Hepatocyte (in vitro differentiated cells): Measurements from ENCODE around the gene ZNF138. TPM values are rescaled to one million over a fixed set of nuclear protein-coding genes. Genes with fewer than 3 reads are reported as not detected.

Experiments
- DNase-seq: peaks from one replicate; pipeline ENCODE4 v3.0.0-alpha.2; 2016; ENCODE audit warnings: low spot score
- H2AFZ ChIP-seq: fragments of 200-600 bp; sonication (generic); 2 replicates; pipeline ENCODE4 v1.6.0; 2016; ENCODE audit warnings: antibody characterized with exemption, mild to moderate bottlenecking
- H3K27ac ChIP-seq: fragments of 200-600 bp; sonication (generic); 2 replicates; pipeline ENCODE4 v1.5.1; 2016; ENCODE audit warnings: mild to moderate bottlenecking
- H3K27me3 ChIP-seq: fragments of 200-600 bp; sonication (generic); 2 replicates; pipeline ENCODE4 v1.6.1; 2016
- H3K36me3 ChIP-seq: fragments of 200-600 bp; sonication (generic); replicated peaks from 2 replicates; pipeline ENCODE4 v1.5.1; 2016; ENCODE audit warnings: low read depth; ENCODE audit not compliant: insufficient read depth
- H3K4me1 ChIP-seq: fragments of 200-600 bp; sonication (generic); 2 replicates; pipeline ENCODE4 v1.5.1; 2016; ENCODE audit warnings: mild to moderate bottlenecking, moderate library complexity; ENCODE audit not compliant: insufficient read depth
- H3K4me2 ChIP-seq: fragments of 200-600 bp; sonication (generic); 2 replicates; pipeline ENCODE4 v1.6.0; 2016
- H3K4me3 ChIP-seq: fragments of 200-600 bp; sonication (generic); 2 replicates; pipeline ENCODE4 v1.5.1; 2016; ENCODE audit warnings: mild to moderate bottlenecking
- H3K79me2 ChIP-seq: fragments of 200-600 bp; sonication (generic); 2 replicates; pipeline ENCODE4 v1.6.0; 2017; ENCODE audit warnings: mild to moderate bottlenecking
- H3K9me2 ChIP-seq: fragments of 200-600 bp; sonication (generic); replicated peaks from 2 replicates; pipeline ENCODE4 v1.6.0; 2017; ENCODE audit warnings: mild to moderate bottlenecking; ENCODE audit not compliant: insufficient read depth
- H3K9me3 ChIP-seq: fragments of 200-600 bp; sonication (generic); 2 replicates; pipeline ENCODE4 v1.5.1; 2016; ENCODE audit warnings: low read depth, mild to moderate bottlenecking
- H4K20me1 ChIP-seq: fragments of 200-600 bp; sonication (generic); 2 replicates; pipeline ENCODE4 v1.6.0; 2016; ENCODE audit warnings: mild to moderate bottlenecking; ENCODE audit not compliant: insufficient read depth, poor library complexity, severe bottlenecking
- EZH2 ChIP-seq: fragments of 200-600 bp; sonication (generic); IDR thresholded peaks from 2 replicates; pipeline ENCODE4 v1.6.1; 2016; ENCODE audit warnings: antibody characterized with exemption, mild to moderate bottlenecking, borderline replicate concordance
- EZH2phosphoT487 ChIP-seq: fragments of 200-600 bp; sonication (generic); IDR thresholded peaks from one replicate; pipeline ENCODE4 v1.6.1; 2018; ENCODE audit warnings: antibody characterized with exemption, mild to moderate bottlenecking, low read depth, moderate library complexity; ENCODE audit not compliant: unreplicated experiment, severe bottlenecking
- WGBS: methylation state at CpG from one replicate; pipeline ENCODE4 v1.1.6; 2016; ENCODE audit warnings: low lambda C conversion rate; ENCODE audit errors: missing lambda C conversion rate; 5-methylcytosine and 5-hydroxymethylcytosine counted together
- polyA plus RNA-seq: library from polyadenylated mRNA; unstranded; fragments of >200 nt; fragmentation: Nextera tagmentation; extraction: Ambion mirVana; gene quantifications from 2 replicates; pipeline ENCODE4 v1.2.1, GENCODE V29; 2016
- total RNA-seq: library from RNA; depleted of rRNA; stranded (reverse); fragments of >200 nt; gene quantifications from 2 replicates; pipeline ENCODE4 v1.2.3, GENCODE V29; 2014
- TF ChIP-seq, protein P1 (sequence below): fragments of 200-600 bp; sonication (generic); IDR thresholded peaks from 2 replicates; pipeline ENCODE4 v1.5.1; 2016; ENCODE audit warnings: antibody characterized with exemption, mild to moderate bottlenecking; ENCODE audit not compliant: poor library complexity

The ZNF138 gene
- total and polyA plus RNA-seq, 2 experiments from 2014 or later: 3.8 to 9.6 TPM

DNA sequence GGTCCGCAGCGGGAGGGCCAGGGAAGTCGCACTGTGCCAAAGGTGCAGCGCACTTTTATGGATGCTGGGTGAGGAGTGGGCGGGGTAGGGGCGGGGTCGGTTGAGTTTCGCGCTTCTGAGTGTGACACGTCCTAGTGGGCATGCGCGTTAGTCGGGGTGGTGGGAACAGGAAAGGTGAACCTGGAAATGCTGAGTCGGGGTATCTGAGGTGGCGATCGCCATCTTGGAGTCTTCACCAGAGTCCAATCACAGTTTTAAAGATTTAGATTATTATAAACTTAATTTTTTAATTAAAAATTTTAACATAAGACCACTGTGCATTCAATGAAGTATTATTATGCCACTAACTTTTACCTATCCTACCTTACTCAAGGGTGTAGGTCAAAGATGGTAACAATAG lies 45.7 kb downstream of the ZNF138 start:
- no peak for DNase-seq
- Histone ChIP-seq H3K36me3 (no peaks in the 10 kb centered on the region), H3K9me3 (no peaks in the 10 kb centered on the region), H3K4me1 (no peaks in the 10 kb centered on the region), H4K20me1 (no peaks in the 10 kb centered on the region), H3K79me2 (no peaks in the 10 kb centered on the region), H3K4me3 (no peak overlapping the region), H3K27ac (no peak overlapping the region), H3K4me2 (no peak overlapping the region), H3K9me2 (no peaks in the 10 kb centered on the region), H3K27me3 (no peaks in the 10 kb centered on the region), H2AFZ (no peak overlapping the region)
- TF ChIP-seq, protein P1, sequence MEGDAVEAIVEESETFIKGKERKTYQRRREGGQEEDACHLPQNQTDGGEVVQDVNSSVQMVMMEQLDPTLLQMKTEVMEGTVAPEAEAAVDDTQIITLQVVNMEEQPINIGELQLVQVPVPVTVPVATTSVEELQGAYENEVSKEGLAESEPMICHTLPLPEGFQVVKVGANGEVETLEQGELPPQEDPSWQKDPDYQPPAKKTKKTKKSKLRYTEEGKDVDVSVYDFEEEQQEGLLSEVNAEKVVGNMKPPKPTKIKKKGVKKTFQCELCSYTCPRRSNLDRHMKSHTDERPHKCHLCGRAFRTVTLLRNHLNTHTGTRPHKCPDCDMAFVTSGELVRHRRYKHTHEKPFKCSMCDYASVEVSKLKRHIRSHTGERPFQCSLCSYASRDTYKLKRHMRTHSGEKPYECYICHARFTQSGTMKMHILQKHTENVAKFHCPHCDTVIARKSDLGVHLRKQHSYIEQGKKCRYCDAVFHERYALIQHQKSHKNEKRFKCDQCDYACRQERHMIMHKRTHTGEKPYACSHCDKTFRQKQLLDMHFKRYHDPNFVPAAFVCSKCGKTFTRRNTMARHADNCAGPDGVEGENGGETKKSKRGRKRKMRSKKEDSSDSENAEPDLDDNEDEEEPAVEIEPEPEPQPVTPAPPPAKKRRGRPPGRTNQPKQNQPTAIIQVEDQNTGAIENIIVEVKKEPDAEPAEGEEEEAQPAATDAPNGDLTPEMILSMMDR: no peak
- TF ChIP-seq EZH2phosphoT487 (no peak), EZH2 (no peak)
- 91% methylated on average over 14 of the region's 16 CpGs for WGBS

DNA sequence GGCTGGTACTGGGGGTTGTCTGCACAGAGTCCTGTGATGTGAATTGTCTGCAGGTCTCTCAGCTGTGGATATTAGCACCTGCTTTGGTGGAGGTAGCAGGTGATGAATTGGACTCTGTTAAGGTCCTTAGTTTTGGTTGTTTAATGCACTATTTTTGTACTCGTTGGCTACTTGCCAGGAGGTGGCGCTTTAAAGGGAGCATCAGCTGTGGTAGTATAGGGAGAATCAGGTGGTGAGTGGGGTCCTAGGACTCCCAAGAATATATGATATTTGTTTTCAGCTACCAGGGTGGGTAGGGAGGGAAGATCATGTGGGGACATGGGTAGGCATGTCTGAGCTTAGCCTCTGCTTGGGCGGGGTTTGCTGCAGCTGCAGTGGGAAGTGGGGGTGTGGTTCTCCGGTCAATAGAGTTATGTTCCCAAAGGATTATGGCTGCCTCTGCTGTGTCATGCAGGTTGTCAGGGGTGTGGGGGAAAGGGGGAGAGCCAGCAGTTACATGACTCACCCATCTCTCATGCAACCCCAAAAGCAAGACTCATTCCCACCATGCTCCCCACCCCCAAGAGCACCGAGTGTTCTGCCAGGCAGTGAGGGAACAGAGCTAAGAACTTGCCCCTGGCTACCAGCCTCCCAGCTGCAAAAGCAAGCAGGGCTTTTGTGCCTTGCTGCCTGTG lies 55.2 kb downstream of the ZNF138 start:
- 87% methylated on average over 5 of the region's 5 CpGs for WGBS
- H3K4me3 ChIP-seq: no peak overlapping the region
- H3K9me3 ChIP-seq: no peaks in the 10 kb centered on the region
- no peak for DNase-seq
- no peaks in the 10 kb centered on the region for H3K27me3 ChIP-seq
- H3K4me1 ChIP-seq: no peaks in the 10 kb centered on the region
- no peak overlapping the region for H3K4me2 ChIP-seq
- no peak overlapping the region for H2AFZ ChIP-seq
- no peaks in the 10 kb centered on the region for H3K9me2 ChIP-seq
- no peaks in the 10 kb centered on the region for H4K20me1 ChIP-seq
- TF ChIP-seq, protein P1: no peak
- TF ChIP-seq EZH2phosphoT487: no peak
- no peak for TF ChIP-seq EZH2
- H3K27ac ChIP-seq: no peak overlapping the region
- H3K79me2 ChIP-seq: no peaks in the 10 kb centered on the region
- no peaks in the 10 kb centered on the region for H3K36me3 ChIP-seq

DNA sequence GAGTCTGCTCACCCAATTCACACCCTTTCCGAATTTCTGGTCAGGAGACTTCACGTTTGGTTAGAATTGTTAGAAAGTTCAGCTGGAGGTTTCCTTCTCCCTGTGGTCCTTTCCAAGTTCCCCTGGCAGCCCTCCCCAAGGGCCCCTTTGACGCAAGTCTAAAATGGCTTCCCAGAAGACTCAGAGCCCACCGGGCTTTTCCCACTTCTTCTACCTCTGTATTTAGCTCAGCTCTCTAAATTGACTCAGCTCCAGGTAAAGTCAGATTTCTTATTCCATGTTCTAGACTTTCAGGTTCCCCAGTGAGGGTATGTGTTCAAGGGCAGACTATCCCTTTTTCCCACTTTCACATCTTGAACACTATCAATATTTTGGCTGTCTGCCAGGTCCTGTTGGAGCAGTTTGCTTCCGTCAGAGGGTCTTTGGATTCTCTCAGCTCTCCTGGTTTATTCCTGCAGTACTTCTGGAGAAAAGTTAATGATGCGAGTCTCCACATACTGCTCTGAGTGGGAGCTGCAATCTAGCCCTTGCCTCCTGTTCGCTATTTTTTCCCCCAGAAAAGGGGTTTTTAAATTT lies 55.8 kb downstream of the ZNF138 start:
- no peak overlapping the region for H2AFZ ChIP-seq
- H3K79me2 ChIP-seq: no peaks in the 10 kb centered on the region
- no peak for DNase-seq
- no peaks in the 10 kb centered on the region for H3K4me1 ChIP-seq
- no peaks in the 10 kb centered on the region for H3K9me3 ChIP-seq
- H3K27me3 ChIP-seq: no peaks in the 10 kb centered on the region
- no peaks in the 10 kb centered on the region for H4K20me1 ChIP-seq
- H3K4me3 ChIP-seq: no peak overlapping the region
- H3K4me2 ChIP-seq: no peak overlapping the region
- H3K27ac ChIP-seq: no peak overlapping the region
- TF ChIP-seq, protein P1: no peak
- TF ChIP-seq EZH2phosphoT487 (no peak), EZH2 (no peak)
- 88% methylated on average over 7 of the region's 7 CpGs for WGBS
- no peaks in the 10 kb centered on the region for H3K36me3 ChIP-seq
- no peaks in the 10 kb centered on the region for H3K9me2 ChIP-seq
